Adrenal gland (tissue), 12 donors: ENCODE measurements around the gene C1orf50. TPM values are rescaled to one million over a fixed set of nuclear protein-coding genes. Genes with fewer than 3 reads are reported as not detected.
A peak's percentile ranks its signal among the peaks of the same experiment; 100 is the strongest.

Experiments used
- DNase-seq, 7 donors: peaks; one replicate each; pipeline ENCODE4 v3.0.0-alpha.2; 2019 to 2020
- H3K27ac ChIP-seq, 5 donors: fragments of 200-600 bp; sonication (generic) in 4 of 5; 1 replicate in 3 of 5; 2 replicates in 2 of 5; pipeline versions ENCODE4 v1.5.1 to v1.8.0; 2016 to 2020; ENCODE audit warnings: mild to moderate bottlenecking in 1 of 5
- H3K27me3 ChIP-seq: fragments of 200-600 bp; 2 replicates; pipeline ENCODE4 v1.8.0; 2021
- H3K36me3 ChIP-seq, 2 donors: fragments of 200-600 bp; replicated peaks in 1 of 2; 1 replicate in 1 of 2; 2 replicates in 1 of 2; pipeline versions ENCODE4 v1.5.1 to v1.8.0; 2018 to 2022
- H3K4me1 ChIP-seq, 2 donors: fragments of 200-600 bp; replicated peaks in 1 of 2; 1 replicate in 1 of 2; 2 replicates in 1 of 2; pipeline versions ENCODE4 v1.5.1 to v1.8.0; 2018 to 2021
- H3K4me3 ChIP-seq, 4 donors: fragments of 200-600 bp; sonication (generic) in 3 of 4; one replicate each; pipeline ENCODE4 v1.5.1; 2016 to 2018
- H3K9me3 ChIP-seq, 3 donors: fragments of 200-600 bp; sonication (generic) in 1 of 3; replicated peaks in 1 of 3; 1 replicate in 2 of 3; 2 replicates in 1 of 3; pipeline versions ENCODE4 v1.5.1 to v1.8.0; 2016 to 2021
- POLR2A ChIP-seq, 2 donors: fragments of 450-650 bp; IDR thresholded peaks; one replicate each; pipeline ENCODE4 v1.6.1; 2017; ENCODE audit warnings: antibody characterized with exemption in 2 of 2, mild to moderate bottlenecking in 2 of 2, moderate library complexity in 1 of 2
- WGBS, 4 donors: extraction: QIAGEN DNeasy Blood & Tissue Kit in 2 of 4; methylation state at CpG; one replicate each; pipeline versions ENCODE4 v1.1.5 to v1.1.7; 2013 to 2017; 5-methylcytosine and 5-hydroxymethylcytosine counted together
- intact Hi-C, 2 donors: fragments of 100-400 bp; cut with DNase I; formaldehyde crosslinking; loops; one replicate each; pipeline versions ENCODE4 v1.14.1 to v1.15.0; 2022 to 2023
- polyA plus RNA-seq, 3 donors: library from polyadenylated mRNA; stranded (reverse); fragments of 200-250 nt in 2 of 3; fragments of 350-450 nt in 1 of 3; fragmentation: Illumina TruSeq in 1 of 3; extraction: RNeasy Lipid Tissue Mini Kit (QIAGEN cat#74804) in 1 of 3; gene quantifications; one replicate each; pipeline ENCODE4 v1.2.3, GENCODE V29; 2013 to 2014
- total RNA-seq, 9 donors: library from RNA; depleted of rRNA in 4 of 9; stranded (reverse); fragments of >200 nt in 4 of 9; fragments of 120-200 nt in 1 of 9; fragmentation: NEBNext Ultra II Directional in 1 of 9; extraction: Animal tissue kit (Norgen Biotek cat#: 25700) in 1 of 9; gene quantifications; one replicate each; pipeline versions ENCODE4 v1.1.0 to v1.2.4, GENCODE V29; 2013 to 2023
- TF ChIP-seq, protein P1 (sequence below), 6 experiments: fragments of 450-650 bp in 4 of 6; fragments of 200-600 bp in 2 of 6; sonication (generic) in 1 of 6; IDR thresholded peaks; 1 replicate in 5 of 6; 2 replicates in 1 of 6; pipeline versions ENCODE4 v1.5.1 to v1.8.0; 2016 to 2021; ENCODE audit warnings: antibody characterized with exemption in 6 of 6, mild to moderate bottlenecking in 2 of 6, moderate library complexity in 1 of 6
- donor health status: healthy with polysubstance abuse.
- donor health status: Bipolar disorder and iron deficiency.
- donor health status: DM: yes; HTN: yes; CAD: no.
- donor health status: DM: no; HTN: no; CAD: no.
- donor health status: DM: no; HTN: no; CAD: no.
- donor health status: DM: yes; HTN: yes; CAD: no.

C1orf50 gene
- total and polyA plus RNA-seq, 12 donors = 2.2 to 13.5 (median 7.4) TPM

DNA sequence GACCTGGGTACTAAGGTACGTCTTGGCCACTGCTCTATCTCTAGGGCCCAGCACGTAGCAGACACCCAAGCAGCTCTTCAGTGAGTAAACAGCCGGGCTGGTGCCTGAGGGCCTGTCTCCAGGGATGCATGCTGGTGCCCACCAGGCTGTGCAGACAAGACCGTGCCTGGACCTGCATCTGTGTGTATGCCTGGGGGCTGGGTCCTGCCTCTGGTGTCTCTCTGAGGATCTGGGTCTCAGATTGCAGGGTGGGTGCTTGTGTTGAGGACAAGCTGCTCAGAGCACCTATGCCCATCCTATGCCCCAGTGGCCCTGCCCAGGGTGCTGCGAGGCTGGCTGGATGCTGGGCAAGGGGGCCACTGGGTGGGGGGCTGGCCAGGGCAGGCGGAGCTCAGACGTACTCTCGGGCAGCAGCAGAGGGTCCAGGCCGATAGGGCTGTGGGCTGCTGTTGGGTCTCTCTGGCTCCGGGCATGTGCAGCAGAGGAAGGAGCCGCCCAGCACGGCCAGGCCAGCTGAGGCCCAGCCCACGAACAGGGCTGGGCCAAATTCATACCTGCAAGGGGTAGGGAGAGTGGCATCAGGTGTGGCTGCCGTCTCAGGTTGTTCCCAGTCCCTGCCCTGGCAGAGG is 31.5 kb upstream of the C1orf50 start:
- H3K27ac ChIP-seq = no peak overlapping the region
- intact Hi-C loops = no loop called here
- TF ChIP-seq, protein P1, sequence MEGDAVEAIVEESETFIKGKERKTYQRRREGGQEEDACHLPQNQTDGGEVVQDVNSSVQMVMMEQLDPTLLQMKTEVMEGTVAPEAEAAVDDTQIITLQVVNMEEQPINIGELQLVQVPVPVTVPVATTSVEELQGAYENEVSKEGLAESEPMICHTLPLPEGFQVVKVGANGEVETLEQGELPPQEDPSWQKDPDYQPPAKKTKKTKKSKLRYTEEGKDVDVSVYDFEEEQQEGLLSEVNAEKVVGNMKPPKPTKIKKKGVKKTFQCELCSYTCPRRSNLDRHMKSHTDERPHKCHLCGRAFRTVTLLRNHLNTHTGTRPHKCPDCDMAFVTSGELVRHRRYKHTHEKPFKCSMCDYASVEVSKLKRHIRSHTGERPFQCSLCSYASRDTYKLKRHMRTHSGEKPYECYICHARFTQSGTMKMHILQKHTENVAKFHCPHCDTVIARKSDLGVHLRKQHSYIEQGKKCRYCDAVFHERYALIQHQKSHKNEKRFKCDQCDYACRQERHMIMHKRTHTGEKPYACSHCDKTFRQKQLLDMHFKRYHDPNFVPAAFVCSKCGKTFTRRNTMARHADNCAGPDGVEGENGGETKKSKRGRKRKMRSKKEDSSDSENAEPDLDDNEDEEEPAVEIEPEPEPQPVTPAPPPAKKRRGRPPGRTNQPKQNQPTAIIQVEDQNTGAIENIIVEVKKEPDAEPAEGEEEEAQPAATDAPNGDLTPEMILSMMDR (IDR thresholded peaks at IDR 0.05) = no peak
- TF ChIP-seq POLR2A (IDR thresholded peaks at IDR 0.05) = no peak
- H3K36me3 ChIP-seq = no peaks in the 10 kb centered on the region
- no peaks in the 10 kb centered on the region for H3K9me3 ChIP-seq
- WGBS, 4 donors = 66 to 91% (median 85%) methylated on average over 9 to 14 of the region's 14 CpGs
- H3K4me1 ChIP-seq = no peaks in the 10 kb centered on the region
- no peaks in the 10 kb centered on the region for H3K27me3 ChIP-seq
- peak in 1 of 7 donors; percentile 5 for DNase-seq
- H3K4me3 ChIP-seq = no peak overlapping the region

DNA sequence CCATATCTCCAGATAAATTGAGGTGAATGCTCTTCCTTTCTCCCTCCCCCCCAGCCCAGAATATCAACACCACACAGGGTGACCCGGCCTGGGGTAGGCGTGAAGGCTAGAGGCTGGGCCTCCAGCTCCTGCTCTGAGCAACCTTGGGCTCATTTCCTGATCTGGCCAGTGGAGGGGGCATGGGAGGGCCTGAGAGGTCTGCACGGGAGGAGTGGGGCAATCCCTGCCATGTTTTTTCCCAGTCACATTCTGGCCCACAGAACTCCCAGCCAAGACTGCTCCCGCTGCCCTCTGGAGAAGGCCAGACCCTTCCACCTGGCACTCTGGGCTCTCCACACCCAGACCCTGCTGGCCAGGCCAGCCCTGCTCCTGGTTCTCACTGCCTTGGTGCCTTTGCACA is 30.9 kb upstream of the C1orf50 start:
- Histone ChIP-seq H3K4me1 (no peaks in the 10 kb centered on the region), H3K9me3 (no peaks in the 10 kb centered on the region), H3K36me3 (no peaks in the 10 kb centered on the region), H3K27ac (no peak overlapping the region), H3K27me3 (no peaks in the 10 kb centered on the region), H3K4me3 (no peak overlapping the region)
- 65 to 80% (median 67%) methylated on average over 3 to 4 of the region's 4 CpGs for WGBS, 4 donors
- TF ChIP-seq, protein P1 (IDR thresholded peaks at IDR 0.05) = peak in 1 of 6 experiments; percentile 19
- no peak for TF ChIP-seq POLR2A (IDR thresholded peaks at IDR 0.05)
- intact Hi-C loops = no loop called here
- peak in 1 of 7 donors; percentile 13 for DNase-seq

DNA sequence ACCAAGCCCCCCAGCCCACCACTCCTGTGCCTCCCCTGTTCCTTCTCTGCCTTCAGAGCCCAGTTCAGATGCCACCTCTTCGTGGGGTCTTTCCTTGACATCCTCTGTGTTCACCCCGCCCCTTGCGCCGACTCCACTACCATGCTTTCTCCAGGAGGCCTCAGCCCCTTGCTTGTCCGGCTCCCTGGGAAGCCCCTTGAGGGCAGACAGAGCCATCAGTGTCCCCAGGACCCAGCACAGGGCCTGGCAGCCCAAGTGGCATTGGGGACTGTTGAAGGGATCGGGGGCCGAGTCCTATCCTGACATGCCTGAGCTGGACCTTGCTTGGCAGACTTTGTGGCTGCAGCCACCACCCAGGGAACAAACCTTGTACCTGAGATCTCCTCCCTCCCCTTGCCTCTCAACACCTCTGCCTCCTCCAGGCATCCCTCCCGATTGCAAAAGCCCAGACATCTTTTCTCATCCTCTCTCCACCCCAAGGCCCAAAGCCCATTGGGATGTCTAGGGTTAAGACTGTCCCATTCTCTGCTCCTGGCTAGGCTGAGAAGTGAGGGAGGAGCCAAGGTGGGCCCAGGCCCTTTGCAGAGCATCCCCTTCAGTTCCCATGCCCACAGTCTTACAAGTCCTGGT is 30.4 kb upstream of the C1orf50 start:
- TF ChIP-seq POLR2A (IDR thresholded peaks at IDR 0.05) = no peak
- TF ChIP-seq, protein P1 (IDR thresholded peaks at IDR 0.05) = no peak
- no peak overlapping the region for H3K4me3 ChIP-seq
- DNase-seq = peak in 1 of 7 donors; percentile 6
- intact Hi-C loops = no loop called here
- H3K9me3 ChIP-seq = no peaks in the 10 kb centered on the region
- H3K4me1 ChIP-seq = no peaks in the 10 kb centered on the region
- no peak overlapping the region for H3K27ac ChIP-seq
- no peaks in the 10 kb centered on the region for H3K36me3 ChIP-seq
- WGBS, 4 donors = 85 to 96% (median 91%) methylated on average over 7 to 8 of the region's 8 CpGs
- H3K27me3 ChIP-seq = no peaks in the 10 kb centered on the region

DNA sequence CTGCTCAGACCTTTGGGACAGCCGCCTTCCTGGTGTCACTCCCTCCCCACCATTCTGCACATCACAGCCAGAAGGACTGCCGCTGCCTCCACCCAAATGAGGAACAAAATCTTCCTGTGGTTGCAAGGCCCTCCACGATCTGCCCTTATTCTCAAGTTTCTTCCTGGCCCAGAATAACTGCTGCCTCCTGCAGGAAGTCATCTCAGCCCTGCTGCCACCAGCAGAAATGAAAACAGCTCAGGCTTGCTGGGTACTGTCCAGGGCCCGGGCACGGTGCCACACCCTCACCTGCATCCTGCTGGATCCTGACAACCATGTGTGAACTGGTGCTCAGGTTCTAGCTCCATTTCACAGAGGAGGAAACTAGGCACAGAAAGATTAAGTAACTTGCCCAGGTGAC is 29.8 kb upstream of the C1orf50 start:
- DNase-seq = peak in 2 of 7 donors; percentile 20 to 25
- no peak overlapping the region for H3K4me3 ChIP-seq
- TF ChIP-seq, protein P1 (IDR thresholded peaks at IDR 0.05) = no peak
- no peak for TF ChIP-seq POLR2A (IDR thresholded peaks at IDR 0.05)
- H3K27me3 ChIP-seq = no peaks in the 10 kb centered on the region
- H3K27ac ChIP-seq = no peak overlapping the region
- intact Hi-C loops = no loop called here
- no peaks in the 10 kb centered on the region for H3K4me1 ChIP-seq
- no peaks in the 10 kb centered on the region for H3K9me3 ChIP-seq
- no peaks in the 10 kb centered on the region for H3K36me3 ChIP-seq
- whole genome bisulfite sequencing, 4 donors = 58 to 66% (median 62%) methylated on average over 3 to 5 of the region's 5 CpGs
